Measurements from ENCODE around the gene KANSL1. TPM values are rescaled to one million over a fixed set of nuclear protein-coding genes. Genes with fewer than 3 reads are reported as not detected.

KANSL1 gene
- total and polyA plus RNA-seq, 2 of the 4 experiments (the other 2 are of a cell fraction), result 19.1 to 49.6 TPM

GRCh38 chr17:46121165-46121764 lies 72.0 kb downstream of the KANSL1 start:
- Histone ChIP-seq H3K27me3 (ENCODE audit: control insufficient read depth, insufficient read depth, low read length) (no peaks in the 10 kb centered on the region), H3K27ac (ENCODE audit: insufficient read depth, low read length) (no peak overlapping the region), H3K23ac (ENCODE audit: low read depth, low read length) (peak overlapping the region; percentile 66), H4K8ac (ENCODE audit: low read depth in 2 of 2, low read length in 2 of 2) (no peak overlapping the region), H3K9ac (ENCODE audit: low read depth, low read length) (no peak overlapping the region), H2AFZ (replicated peaks; ENCODE audit: low read length, poor library complexity) (no peak overlapping the region), H3K9me1 (ENCODE audit: insufficient read depth, low read length) (peaks cover 12% of the 10 kb centered on the region), H3K4me3 (ENCODE audit: insufficient read depth, low read depth, low read length) (no peak overlapping the region), H3K9me3 (ENCODE audit: control insufficient read depth, insufficient read depth, low read length) (no peaks in the 10 kb centered on the region), H3K4me1 (ENCODE audit: control insufficient read depth, insufficient read depth, low read length) (peaks cover 7% of the 10 kb centered on the region), H3K36me3 (ENCODE audit: control insufficient read depth, insufficient read depth, low read length) (no peaks in the 10 kb centered on the region; the same call in 1 of the 2 replicates), H3K56ac (ENCODE audit: extremely low read depth, insufficient read depth, low read length) (no peak overlapping the region), H3K18ac (ENCODE audit: low read depth, low read length) (no peak overlapping the region), H2BK15ac (ENCODE audit: low read depth, low read length) (no peak overlapping the region), H4K5ac (ENCODE audit: low read depth, low read length) (no peak overlapping the region), H2BK5ac (ENCODE audit: low read depth, low read length, poor library complexity, severe bottlenecking) (no peak overlapping the region), H4K20me1 (ENCODE audit: insufficient read depth, low read length) (peaks cover 95% of the 10 kb centered on the region), H4K91ac (ENCODE audit: insufficient read depth, low read depth, low read length) (no peak overlapping the region), H3K4ac (ENCODE audit: low read depth, low read length) (no peak overlapping the region), H2AK9ac (replicated peaks; ENCODE audit: low read depth, low read length, poor library complexity) (no peak overlapping the region), H2AK5ac (ENCODE audit: low read depth, low read length) (no peak overlapping the region), H3K14ac (replicated peaks; ENCODE audit: low read depth, low read length) (no peak overlapping the region; the same call in 1 of the 2 replicates), H2BK20ac (ENCODE audit: low read depth, low read length) (no peak overlapping the region), H2BK120ac (ENCODE audit: low read depth, low read length) (no peak overlapping the region), H3K4me2 (ENCODE audit: low read depth, low read length) (no peak overlapping the region), H3K79me1 (ENCODE audit: low read depth in 1 of 2, low read length in 2 of 2) (peaks cover 36 to 94% of the 10 kb centered on the region in 2 experiments)
- WGBS, 2 experiments (ENCODE audit: extremely low coverage in 2 of 2, insufficient read length in 1 of 2), result 100% methylated on average over 1 of the region's 1 CpG; no CpG with 5 or more reads in 1 of the 2 experiments
- CTCF ChIA-PET, result no interaction called here
- intact Hi-C loops (cut with micrococcal nuclease) (no loop called here), dilution Hi-C loops (cut with HindIII; ENCODE audit: low sequenced_read_pairs, unreplicated experiment) (no loop called here), in situ Hi-C loops (cut with MboI; ENCODE audit: low sequenced_read_pairs) (no loop called here)
- ATAC-seq (ENCODE audit: low read depth) (no peak), DNase-seq (no peak)
- TF ChIP-seq MAZ (IDR thresholded peaks at IDR 0.05; ENCODE audit: borderline replicate concordance, low read depth, low read length) (no peak), BHLHE40 (IDR thresholded peaks at IDR 0.05; ENCODE audit: low read depth, low read length) (no peak), MAFK (IDR thresholded peaks at IDR 0.05; ENCODE audit: low read depth, low read length) (no peak), RCOR1 (IDR thresholded peaks at IDR 0.05; ENCODE audit: insufficient replicate concordance, low read length) (no peak), MXI1 (IDR thresholded peaks at IDR 0.05; ENCODE audit: borderline replicate concordance, low read depth, low read length) (no peak)
- TF ChIP-seq, protein P1, sequence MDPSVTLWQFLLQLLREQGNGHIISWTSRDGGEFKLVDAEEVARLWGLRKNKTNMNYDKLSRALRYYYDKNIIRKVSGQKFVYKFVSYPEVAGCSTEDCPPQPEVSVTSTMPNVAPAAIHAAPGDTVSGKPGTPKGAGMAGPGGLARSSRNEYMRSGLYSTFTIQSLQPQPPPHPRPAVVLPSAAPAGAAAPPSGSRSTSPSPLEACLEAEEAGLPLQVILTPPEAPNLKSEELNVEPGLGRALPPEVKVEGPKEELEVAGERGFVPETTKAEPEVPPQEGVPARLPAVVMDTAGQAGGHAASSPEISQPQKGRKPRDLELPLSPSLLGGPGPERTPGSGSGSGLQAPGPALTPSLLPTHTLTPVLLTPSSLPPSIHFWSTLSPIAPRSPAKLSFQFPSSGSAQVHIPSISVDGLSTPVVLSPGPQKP (IDR thresholded peaks at IDR 0.05; ENCODE audit: borderline replicate concordance, low read depth, low read length), result no peak
- POLR2A ChIA-PET (ENCODE audit: unreplicated experiment), result no interaction called here
- BruUV-seq (replicated peaks), result no TSS peak

All from IMR-90 (cell line).